Small intestine (tissue), 7 donors: ENCODE data around the gene ZNF516. TPM values are rescaled to one million over a fixed set of nuclear protein-coding genes. Genes with fewer than 3 reads are reported as not detected.
A peak's percentile ranks its signal among the peaks of the same experiment; 100 is the strongest.

ENCODE experiments used
- DNase-seq, 2 donors: peaks; one replicate each; pipeline versions ENCODE4 v3.0.0 to v3.0.0-alpha.2; 2013
- FAIRE-seq: peaks from 2 replicates; lab custom pipeline; 2012; peaks lifted over from hg19 to GRCh38; lab: Jason Lieb, UNC
- H3K27ac ChIP-seq, 3 donors: one replicate each; pipeline ENCODE4 v1.5.1; 2013; ENCODE audit warnings: low read length in 2 of 3, mild to moderate bottlenecking in 2 of 3, control low read depth in 1 of 3, inconsistent platforms in 1 of 3, low read depth in 1 of 3, moderate library complexity in 1 of 3
- H3K27me3 ChIP-seq, 3 donors: one replicate each; pipeline ENCODE4 v1.6.1; 2013; ENCODE audit warnings: low read length in 3 of 3, inconsistent platforms in 1 of 3; ENCODE audit not compliant: control insufficient read depth in 3 of 3, insufficient read depth in 3 of 3
- H3K36me3 ChIP-seq, 3 donors: one replicate each; pipeline ENCODE4 v1.6.1; 2013; ENCODE audit warnings: low read length in 3 of 3, inconsistent platforms in 1 of 3, low read depth in 1 of 3, mild to moderate bottlenecking in 1 of 3, moderate library complexity in 1 of 3; ENCODE audit not compliant: control insufficient read depth in 3 of 3, insufficient read depth in 2 of 3
- H3K4me1 ChIP-seq, 3 donors: one replicate each; pipeline ENCODE4 v1.6.1; 2013; ENCODE audit warnings: low read length in 2 of 3, inconsistent platforms in 1 of 3, low read depth in 1 of 3, mild to moderate bottlenecking in 1 of 3, moderate library complexity in 1 of 3; ENCODE audit not compliant: control insufficient read depth in 3 of 3, insufficient read depth in 2 of 3
- H3K4me3 ChIP-seq, 3 donors: one replicate each; pipeline ENCODE4 v1.5.1; 2013; ENCODE audit warnings: low read length in 3 of 3, control low read depth in 1 of 3, inconsistent platforms in 1 of 3, low read depth in 1 of 3, mild to moderate bottlenecking in 1 of 3, moderate library complexity in 1 of 3
- H3K9me3 ChIP-seq, 2 donors: one replicate each; pipeline ENCODE4 v1.6.1; 2013; ENCODE audit warnings: low read depth in 1 of 2, low read length in 1 of 2; ENCODE audit not compliant: control insufficient read depth in 2 of 2, insufficient read depth in 1 of 2
- WGBS, 3 donors: extraction: QIAGEN DNeasy Blood & Tissue Kit; methylation state at CpG; one replicate each; pipeline ENCODE4 v1.1.7; 2013; 5-methylcytosine and 5-hydroxymethylcytosine counted together
- polyA plus RNA-seq, 4 donors: library from polyadenylated mRNA; stranded (reverse) in 3 of 4; unstranded in 1 of 4; fragments of 200-250 nt in 3 of 4; fragments of 120-200 nt in 1 of 4; gene quantifications; one replicate each; pipeline versions ENCODE4 v1.2.1 to v1.2.3, GENCODE V29; 2013
- donor health status: healthy with polysubstance abuse.
- donor health status: control.
- donor health status: control.
- donor health status: Bipolar disorder and iron deficiency.
- donor health status: healthy.

Gene ZNF516
- polyA plus RNA-seq, 4 donors, result 4.6 to 15.9 (median 6.5) TPM

DNA sequence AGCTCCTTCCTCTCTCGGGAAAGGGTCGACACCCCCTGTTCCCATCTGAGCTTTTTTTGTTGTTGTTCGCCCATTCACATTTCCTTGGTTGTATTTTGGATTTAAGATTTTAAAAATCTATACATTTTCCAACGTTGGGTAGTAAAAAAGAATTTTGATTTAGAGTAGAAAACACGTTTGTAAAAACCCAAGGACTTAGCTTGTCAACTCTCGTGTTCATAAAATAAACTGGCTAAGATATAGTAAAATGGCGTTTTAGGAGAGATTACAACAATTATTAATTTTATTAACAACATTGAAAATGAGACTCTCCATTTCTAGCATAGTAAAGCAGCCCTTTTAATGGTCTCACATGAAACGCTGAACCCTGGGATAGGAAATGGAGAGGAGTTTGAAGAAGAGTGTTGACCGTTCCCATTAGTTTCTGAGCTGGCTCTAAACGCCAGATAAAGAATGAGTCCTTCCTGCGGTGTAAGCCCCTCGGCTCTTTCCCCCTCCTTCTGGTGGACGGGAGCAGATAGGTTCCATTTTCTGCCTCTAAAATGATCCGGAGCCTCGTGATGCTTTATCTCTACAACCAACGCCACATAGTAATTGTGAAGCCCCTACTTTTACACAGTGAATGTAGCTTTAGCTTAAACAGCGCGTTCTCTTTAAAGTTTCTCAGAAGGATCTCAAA, 24.0 kb upstream of the ZNF516 start:
- H3K4me3 ChIP-seq, result peak overlapping the region in 1 of 3 donors; percentile 38
- H3K27ac ChIP-seq, result peak overlapping the region; percentile 20 to 80 (median 64)
- no peaks in the 10 kb centered on the region for H3K36me3 ChIP-seq
- WGBS, 3 donors, result 46 to 67% (median 53%) methylated on average over 18 of the region's 18 CpGs
- no peaks in the 10 kb centered on the region for H3K4me1 ChIP-seq
- FAIRE-seq, result no peak
- DNase-seq, result no peak
- H3K9me3 ChIP-seq, result no peaks in the 10 kb centered on the region
- H3K27me3 ChIP-seq, result peaks cover 0 to 3% (median 0%) of the 10 kb centered on the region in 3 donors

DNA sequence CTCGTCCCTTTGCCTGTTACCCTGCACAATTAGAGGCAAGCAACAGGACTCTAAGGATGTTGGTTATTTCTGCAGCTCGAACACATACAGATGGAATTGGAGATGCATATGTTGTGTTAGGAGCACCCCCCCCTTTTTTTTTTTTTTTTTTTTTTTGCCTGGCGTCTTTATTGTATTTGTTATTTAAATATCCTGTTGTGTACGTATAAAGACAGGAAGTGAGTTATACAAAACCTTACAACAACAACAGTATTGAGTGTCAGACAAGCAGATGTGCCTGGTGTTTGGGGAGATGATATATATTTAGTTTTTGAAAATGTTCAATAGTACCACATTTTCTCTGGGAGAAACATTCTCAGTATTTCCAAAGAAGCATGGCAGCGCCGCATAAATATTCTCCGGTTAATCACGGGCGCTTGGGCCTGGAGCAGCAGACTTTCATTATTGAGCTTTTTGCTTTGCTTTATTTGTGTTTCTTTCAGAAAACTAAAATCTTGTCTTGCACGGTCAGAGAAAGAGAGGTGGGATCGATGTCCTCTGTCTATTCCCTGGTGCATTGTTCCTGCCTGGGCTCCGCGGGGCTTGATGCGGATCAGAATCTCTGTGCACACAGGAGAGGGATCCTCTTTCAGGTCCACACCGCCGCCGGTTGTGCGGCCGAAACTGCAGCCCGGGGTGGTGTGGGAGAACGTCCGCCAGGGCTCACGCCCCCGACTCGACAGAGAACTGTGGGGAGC, 23.2 kb upstream of the ZNF516 start:
- peaks cover 0 to 3% (median 0%) of the 10 kb centered on the region in 3 donors for H3K27me3 ChIP-seq
- no peaks in the 10 kb centered on the region for H3K4me1 ChIP-seq
- FAIRE-seq (no peak), DNase-seq (peak in 1 of 2 donors; percentile 50)
- H3K4me3 ChIP-seq, result peak overlapping the region in 1 of 3 donors; percentile 38
- WGBS, 3 donors, result 33 to 63% (median 47%) methylated on average over 25 of the region's 25 CpGs
- H3K36me3 ChIP-seq, result no peaks in the 10 kb centered on the region
- H3K27ac ChIP-seq, result peak overlapping the region in 2 of 3 donors; percentile 64 to 74
- no peaks in the 10 kb centered on the region for H3K9me3 ChIP-seq

DNA sequence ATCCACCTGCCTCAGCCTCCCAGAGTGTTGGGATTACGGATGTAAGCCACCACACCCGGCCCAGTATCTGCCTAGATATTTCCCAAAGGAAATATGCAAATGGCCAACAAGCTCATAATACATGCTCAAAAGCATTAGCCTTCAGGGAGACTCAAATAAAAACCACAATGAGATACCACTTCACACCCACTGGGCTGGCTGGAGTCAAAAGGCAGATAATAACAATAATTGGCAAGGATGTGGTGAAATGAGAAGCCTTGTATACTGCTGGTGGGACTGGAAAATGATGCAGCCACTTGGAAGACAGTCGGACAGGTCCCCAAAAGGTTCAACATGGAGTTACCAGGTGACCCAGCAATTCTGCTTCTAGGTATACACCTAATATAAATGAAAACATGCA, 20.5 kb upstream of the ZNF516 start:
- Histone ChIP-seq H3K27me3 (peaks cover 0 to 3% (median 0%) of the 10 kb centered on the region in 3 donors), H3K4me3 (no peak overlapping the region), H3K27ac (no peak overlapping the region), H3K9me3 (no peaks in the 10 kb centered on the region), H3K36me3 (no peaks in the 10 kb centered on the region), H3K4me1 (no peaks in the 10 kb centered on the region)
- FAIRE-seq, result no peak
- WGBS, 3 donors, result 69 to 80% (median 69%) methylated on average over 3 of the region's 3 CpGs
- DNase-seq, result no peak

DNA sequence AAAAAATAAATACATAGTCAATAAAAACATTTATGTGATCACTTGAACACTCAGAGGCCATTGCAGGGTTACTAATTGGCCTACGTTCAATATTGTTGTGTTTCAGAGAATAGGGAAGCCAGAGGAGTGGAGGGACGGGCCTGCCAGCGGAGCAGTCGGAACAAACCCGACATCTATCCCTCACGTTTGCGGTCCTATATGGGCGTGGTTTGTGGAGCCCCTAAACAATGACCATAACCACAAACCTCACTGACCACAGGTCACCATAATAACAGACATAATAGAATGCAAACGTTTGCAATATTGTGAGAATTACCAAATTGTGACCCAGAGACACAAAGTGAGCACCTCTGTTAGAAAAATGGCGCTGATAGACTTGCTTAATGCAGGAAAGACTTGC, 19.5 kb upstream of the ZNF516 start:
- no peak overlapping the region for H3K27ac ChIP-seq
- no peak overlapping the region for H3K4me3 ChIP-seq
- no peaks in the 10 kb centered on the region for H3K9me3 ChIP-seq
- DNase-seq (no peak), FAIRE-seq (no peak)
- H3K36me3 ChIP-seq, result no peaks in the 10 kb centered on the region
- peaks cover 0 to 4% (median 0%) of the 10 kb centered on the region in 3 donors for H3K27me3 ChIP-seq
- no peaks in the 10 kb centered on the region for H3K4me1 ChIP-seq
- 78 to 80% (median 78%) methylated on average over 10 of the region's 10 CpGs for WGBS, 3 donors

- WGBS, 3 donors, result 91 to 94% (median 91%) methylated on average over 17 of the region's 17 CpGs
- H3K4me3 ChIP-seq, result no peak overlapping the region
- peaks cover 0 to 2% (median 0%) of the 10 kb centered on the region in 3 donors for H3K27me3 ChIP-seq
- DNase-seq (no peak), FAIRE-seq (no peak)
- H3K4me1 ChIP-seq, result no peaks in the 10 kb centered on the region
- no peaks in the 10 kb centered on the region for H3K36me3 ChIP-seq
- no peaks in the 10 kb centered on the region for H3K9me3 ChIP-seq
- H3K27ac ChIP-seq, result no peak overlapping the region
Measured at GRCh38 chr18:76507830-76508385, 12.9 kb upstream of the ZNF516 start.

DNA sequence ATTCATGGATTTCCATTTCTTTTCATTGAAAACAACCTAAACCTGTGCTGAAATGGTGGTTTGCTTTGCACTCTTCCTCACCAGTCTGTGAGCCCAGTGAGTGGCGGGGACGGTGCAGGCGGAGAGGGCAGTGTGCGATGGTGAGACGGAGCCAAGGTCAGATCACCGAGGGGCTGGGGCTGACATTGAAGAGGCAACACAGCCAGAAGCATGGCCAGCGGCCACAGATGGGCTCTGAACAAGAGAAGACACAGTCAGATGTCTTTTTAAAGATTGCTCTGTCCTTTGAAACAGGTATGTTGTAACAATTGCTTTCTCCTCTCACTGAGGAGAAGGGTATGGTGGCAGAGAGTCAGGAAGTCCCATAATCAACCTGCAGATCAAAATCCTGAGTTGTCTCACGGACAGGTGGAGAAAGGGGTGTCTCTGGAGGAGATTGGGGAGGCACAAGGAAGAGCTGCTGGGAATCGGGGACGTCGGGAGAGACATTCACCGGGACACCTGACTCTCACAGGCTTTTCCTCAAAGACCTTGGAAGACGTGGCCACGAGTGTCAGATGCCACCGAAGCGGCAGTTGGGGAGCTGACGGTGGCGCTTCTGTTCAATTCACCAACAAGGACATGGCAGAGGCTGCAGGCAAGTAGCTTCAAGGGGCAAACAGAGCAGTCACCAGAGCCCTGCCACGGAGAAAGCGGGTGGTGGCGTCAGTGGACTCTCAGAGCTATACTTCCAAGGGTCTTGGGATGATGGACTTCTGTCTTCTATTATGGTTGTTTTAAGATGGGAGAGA, 12.1 kb upstream of the ZNF516 start:
- no peak for DNase-seq
- no peak for FAIRE-seq
- no peaks in the 10 kb centered on the region for H3K9me3 ChIP-seq
- no peaks in the 10 kb centered on the region for H3K36me3 ChIP-seq
- H3K27ac ChIP-seq, result no peak overlapping the region
- H3K4me1 ChIP-seq, result no peaks in the 10 kb centered on the region
- peaks cover 0 to 2% (median 0%) of the 10 kb centered on the region in 3 donors for H3K27me3 ChIP-seq
- no peak overlapping the region for H3K4me3 ChIP-seq
- 90 to 93% (median 90%) methylated on average over 21 of the region's 21 CpGs for WGBS, 3 donors

GRCh38 chr18:76506395-76506794, 11.4 kb upstream of the ZNF516 start:
- no peaks in the 10 kb centered on the region for H3K36me3 ChIP-seq
- H3K9me3 ChIP-seq, result no peaks in the 10 kb centered on the region
- H3K4me3 ChIP-seq, result no peak overlapping the region
- FAIRE-seq (no peak), DNase-seq (no peak)
- H3K27me3 ChIP-seq, result peaks cover 0 to 2% (median 0%) of the 10 kb centered on the region in 3 donors
- H3K27ac ChIP-seq, result no peak overlapping the region
- WGBS, 3 donors, result 84 to 91% (median 85%) methylated on average over 9 of the region's 9 CpGs
- no peaks in the 10 kb centered on the region for H3K4me1 ChIP-seq

- no peaks in the 10 kb centered on the region for H3K36me3 ChIP-seq
- H3K4me3 ChIP-seq, result no peak overlapping the region
- no peaks in the 10 kb centered on the region for H3K9me3 ChIP-seq
- WGBS, 3 donors, result 85 to 92% (median 87%) methylated on average over 2 of the region's 2 CpGs
- H3K27ac ChIP-seq, result no peak overlapping the region
- FAIRE-seq (no peak), DNase-seq (no peak)
- peaks cover 0 to 2% (median 0%) of the 10 kb centered on the region in 3 donors for H3K27me3 ChIP-seq
- H3K4me1 ChIP-seq, result no peaks in the 10 kb centered on the region
Measured at GRCh38 chr18:76505614-76506013, 10.6 kb upstream of the ZNF516 start.
